OCI-LY7 (cell line): Measurements from ENCODE around the gene FCGR2B. TPM values are rescaled to one million over a fixed set of nuclear protein-coding genes. Genes with fewer than 3 reads are reported as not detected.

Experiments used
- BruUV-seq: library from RNA; stranded (reverse); fragments of 400-500 nt; replicated peaks from 2 replicates; lab custom pipeline; 2021; lab: Mats Ljungman, UMichigan
- CTCF ChIA-PET: fragments of 300-600 bp; sonication (Branson Sonifier 250); formaldehyde crosslinking; loops from one replicate; lab custom pipeline; 2022; ENCODE audit warnings: antibody characterized with exemption; ENCODE audit not compliant: unreplicated experiment; lab: Charles Lee
- POLR2A ChIA-PET: fragments of 300-600 bp; sonication (Branson Sonifier 250); formaldehyde crosslinking; loops from one replicate; lab custom pipeline; 2022; ENCODE audit warnings: antibody characterized with exemption; lab: Charles Lee
- DNase-seq: peaks from one replicate; pipeline ENCODE4 v3.0.0-alpha.2; 2015; ENCODE audit warnings: low spot score
- H2AFZ ChIP-seq: fragments of 200-600 bp; sonication (generic), shearing (Covaris generic); 2 replicates; pipeline ENCODE4 v1.6.1; 2014; ENCODE audit warnings: mild to moderate bottlenecking, antibody characterized with exemption, low read length, moderate library complexity
- H3K27ac ChIP-seq: fragments of 200-600 bp; sonication (generic); 2 replicates; pipeline ENCODE4 v1.5.1; 2014; ENCODE audit warnings: mixed run types, low read depth, mild to moderate bottlenecking, moderate library complexity, low read length, inconsistent platforms; ENCODE audit not compliant: poor library complexity, severe bottlenecking
- H3K36me3 ChIP-seq: fragments of 200-600 bp; sonication (generic); 2 replicates; pipeline ENCODE4 v1.6.1; 2014; ENCODE audit warnings: mild to moderate bottlenecking, antibody characterized with exemption, low read length, moderate library complexity, mixed read lengths; ENCODE audit not compliant: insufficient read depth
- H3K4me1 ChIP-seq: fragments of 200-600 bp; sonication (generic); 2 replicates; pipeline ENCODE4 v1.5.1; 2014; ENCODE audit warnings: mild to moderate bottlenecking, low read length; ENCODE audit not compliant: insufficient read depth, poor library complexity, severe bottlenecking
- H3K4me2 ChIP-seq: fragments of 200-600 bp; sonication (generic); 2 replicates; pipeline ENCODE4 v1.6.1; 2014; ENCODE audit warnings: mild to moderate bottlenecking, low read length
- H3K4me3 ChIP-seq: fragments of 200-600 bp; sonication (generic); 2 replicates; pipeline ENCODE4 v1.5.1; 2014; ENCODE audit warnings: mild to moderate bottlenecking, low read depth, low read length; ENCODE audit not compliant: poor library complexity, severe bottlenecking
- H3K79me2 ChIP-seq: fragments of 200-600 bp; sonication (generic); 2 replicates; pipeline ENCODE4 v1.6.1; 2016; ENCODE audit warnings: low read depth, mild to moderate bottlenecking, low read length, moderate library complexity, mixed read lengths; ENCODE audit not compliant: insufficient read depth
- H3K9me2 ChIP-seq: fragments of 200-600 bp; sonication (generic); 2 replicates; pipeline ENCODE4 v1.6.1; 2016; ENCODE audit warnings: mild to moderate bottlenecking, low read length, mixed read lengths; ENCODE audit not compliant: insufficient read depth
- H3K9me3 ChIP-seq: fragments of 200-600 bp; sonication (generic); 2 replicates; pipeline ENCODE4 v1.6.1; 2014; ENCODE audit warnings: mild to moderate bottlenecking, mixed run types, low read length, mixed read lengths
- H4K20me1 ChIP-seq: fragments of 200-600 bp; sonication (generic); 2 replicates; pipeline ENCODE4 v1.6.1; 2014; ENCODE audit warnings: mild to moderate bottlenecking, antibody characterized with exemption, low read length, moderate library complexity, mixed read lengths; ENCODE audit not compliant: insufficient read depth
- CTCF ChIP-seq: fragments of 200-600 bp; sonication (generic); conservative IDR thresholded peaks from 2 replicates; pipeline ENCODE4 v1.5.1; 2014; ENCODE audit warnings: mild to moderate bottlenecking, antibody characterized with exemption, low read length, moderate library complexity, mixed read lengths
- EZH2phosphoT487 ChIP-seq: fragments of 200-600 bp; sonication (generic); IDR thresholded peaks from 2 replicates; pipeline ENCODE4 v1.6.1; 2018; ENCODE audit warnings: low read depth, borderline replicate concordance, mild to moderate bottlenecking, mixed run types, antibody characterized with exemption, low read length, moderate library complexity, mixed read lengths
- intact Hi-C: fragments of 100-400 bp; cut with micrococcal nuclease; formaldehyde crosslinking; loops from one replicate; pipeline ENCODE4 v1.10.0; 2022; ENCODE audit not compliant: unreplicated experiment
- total RNA-seq, 2 experiments: library from RNA; depleted of rRNA in 1 of 2; stranded (reverse); fragments of >200 nt in 1 of 2; shearing (Covaris generic) in 1 of 2; gene quantifications; 2 replicates each; pipeline ENCODE4 v1.2.3, GENCODE V29; 2014 to 2022

FCGR2B gene
- total RNA-seq, 2 experiments from 2014 or later, result 4.6 to 4.8 TPM

GRCh38 chr1:161725908-161726472, 63.0 kb downstream of the FCGR2B start:
- CTCF ChIA-PET, result interaction anchor here (0.8 to 1.4 kb wide), 3 partner anchors 11 to 23 kb away, joined by 3 to 4 read pairs (median 3); no protein-coding TSS in a partner anchor
- H3K4me1 ChIP-seq, result peaks cover 44% of the 10 kb centered on the region
- H3K36me3 ChIP-seq, result no peaks in the 10 kb centered on the region
- BruUV-seq, result TSS peak; percentile 64
- no peaks in the 10 kb centered on the region for H3K79me2 ChIP-seq
- intact Hi-C loops, result loop anchor here (1.0 kb wide), 1 partner anchor 19 kb away; the partner anchor contains the start of gene FCRLA
- H3K9me2 ChIP-seq, result no peaks in the 10 kb centered on the region
- H3K4me2 ChIP-seq, result peak overlapping the region; percentile 84
- POLR2A ChIA-PET, result interaction anchor here (0.8 to 3.8 kb wide), 9 partner anchors 10 to 49 kb away, joined by 3 to 44 read pairs (median 4); partner anchors contain the start of genes ATF6, DUSP12 and FCRLA
- H2AFZ ChIP-seq, result peak overlapping the region; percentile 34; the same call in 1 of the 2 replicates
- peak; percentile 56 for DNase-seq
- no peaks in the 10 kb centered on the region for H3K9me3 ChIP-seq
- H3K27ac ChIP-seq, result peak overlapping the region; percentile 61
- peak; percentile 19; the same call in 1 of the 2 replicates for TF ChIP-seq CTCF
- no peak for TF ChIP-seq EZH2phosphoT487
- peak overlapping the region; percentile 77 for H3K4me3 ChIP-seq
- H4K20me1 ChIP-seq, result no peaks in the 10 kb centered on the region

GRCh38 chr1:161726473-161727255, 63.7 kb downstream of the FCGR2B start:
- no peak for TF ChIP-seq EZH2phosphoT487
- no peak for TF ChIP-seq CTCF
- Histone ChIP-seq H2AFZ (peak overlapping the region; percentile 59; the same call in 1 of the 2 replicates), H4K20me1 (no peaks in the 10 kb centered on the region), H3K27ac (peak overlapping the region; percentile 61), H3K9me3 (no peaks in the 10 kb centered on the region), H3K36me3 (no peaks in the 10 kb centered on the region), H3K4me2 (peak overlapping the region; percentile 84), H3K4me1 (peaks cover 37% of the 10 kb centered on the region), H3K4me3 (peak overlapping the region; percentile 77), H3K79me2 (no peaks in the 10 kb centered on the region), H3K9me2 (no peaks in the 10 kb centered on the region)
- peak; percentile 89 for DNase-seq
- no TSS peak for BruUV-seq
- ChIA-PET CTCF (interaction anchor here (0.8 to 1.4 kb wide), 4 partner anchors 10 to 22 kb away, joined by 3 to 4 read pairs (median 3); no protein-coding TSS in a partner anchor), POLR2A (interaction anchor here (0.8 to 3.8 kb wide), 10 partner anchors 10 to 50 kb away, joined by 3 to 44 read pairs (median 4); partner anchors contain the start of genes ATF6, DUSP12 and FCRLA)
- intact Hi-C loops, result loop anchor here (1.0 kb wide), 1 partner anchor 19 kb away; the partner anchor contains the start of gene FCRLA
